ENCODE results near the gene PDE1C.
A peak's percentile ranks its signal among the peaks of the same experiment; 100 is the strongest.

Gene PDE1C

GRCh38 chr7:31786326-31786725, 283.9 kb downstream of the PDE1C start:
- H3K4me3 ChIP-seq (ENCODE audit: low read depth, low read length): no peak overlapping the region
- DNase-seq (ENCODE audit: low read depth): no peak
- TF ChIP-seq CTCF (IDR thresholded peaks at IDR 0.05; ENCODE audit: control insufficient read depth, extremely low read depth, insufficient read depth): no peak

GRCh38 chr7:31785101-31785500, 285.1 kb downstream of the PDE1C start:
- no peak overlapping the region for H3K4me3 ChIP-seq (ENCODE audit: low read depth, low read length)
- no peak for DNase-seq (ENCODE audit: low read depth)
- no peak for TF ChIP-seq CTCF (IDR thresholded peaks at IDR 0.05; ENCODE audit: control insufficient read depth, extremely low read depth, insufficient read depth)

GRCh38 chr7:31783221-31783620, 287.0 kb downstream of the PDE1C start:
- H3K4me3 ChIP-seq (ENCODE audit: low read depth, low read length): no peak overlapping the region
- DNase-seq (ENCODE audit: low read depth): no peak
- no peak for TF ChIP-seq CTCF (IDR thresholded peaks at IDR 0.05; ENCODE audit: control insufficient read depth, extremely low read depth, insufficient read depth)

GRCh38 chr7:31782411-31782991, 287.7 kb downstream of the PDE1C start:
- peak; percentile 77 for TF ChIP-seq CTCF (IDR thresholded peaks at IDR 0.05; ENCODE audit: control insufficient read depth, extremely low read depth, insufficient read depth)
- peak; percentile 8 for DNase-seq (ENCODE audit: low read depth)
- H3K4me3 ChIP-seq (ENCODE audit: low read depth, low read length): no peak overlapping the region

GRCh38 chr7:31778296-31778695, 291.9 kb downstream of the PDE1C start:
- DNase-seq (ENCODE audit: low read depth): no peak
- TF ChIP-seq CTCF (IDR thresholded peaks at IDR 0.05; ENCODE audit: control insufficient read depth, extremely low read depth, insufficient read depth): no peak
- H3K4me3 ChIP-seq (ENCODE audit: low read depth, low read length): no peak overlapping the region

- no peak overlapping the region for H3K4me3 ChIP-seq (ENCODE audit: low read depth, low read length)
- TF ChIP-seq CTCF (IDR thresholded peaks at IDR 0.05; ENCODE audit: control insufficient read depth, extremely low read depth, insufficient read depth): no peak
- DNase-seq (ENCODE audit: low read depth): no peak
Observed at GRCh38 chr7:31776616-31777015, 293.6 kb downstream of the PDE1C start.

- H3K4me3 ChIP-seq (ENCODE audit: low read depth, low read length): no peak overlapping the region
- no peak for TF ChIP-seq CTCF (IDR thresholded peaks at IDR 0.05; ENCODE audit: control insufficient read depth, extremely low read depth, insufficient read depth)
- DNase-seq (ENCODE audit: low read depth): no peak
Observed at GRCh38 chr7:31775556-31775955, 294.7 kb downstream of the PDE1C start.
